Caki2 (cell line): ENCODE data around the gene PTPRF. TPM values are rescaled to one million over a fixed set of nuclear protein-coding genes. Genes with fewer than 3 reads are reported as not detected.

Source experiments
- DNase-seq: peaks from one replicate; pipeline ENCODE4 v3.0.0-alpha.2; 2015; ENCODE audit warnings: low read depth
- in situ Hi-C: cut with HindIII; loops from 2 replicates; pipeline ENCODE4 v1.10.0; 2016; ENCODE audit warnings: low sequenced_read_pairs, low pct_unique_long_range_greater_than_20kb, mixed read lengths
- total RNA-seq: library from RNA; depleted of rRNA; stranded (reverse); fragments of >200 nt; shearing (Covaris generic); gene quantifications from 2 replicates; pipeline ENCODE4 v1.2.3, GENCODE V29; 2014; ENCODE audit warnings: low replicate concordance

PTPRF gene
- total RNA-seq, 1 experiment from 2014 or later: 74.1 TPM

GRCh38 chr1:43510621-43511020 lies 20.1 kb upstream of the PTPRF start:
- no peak for DNase-seq
- in situ Hi-C loops: no loop called here

DNA sequence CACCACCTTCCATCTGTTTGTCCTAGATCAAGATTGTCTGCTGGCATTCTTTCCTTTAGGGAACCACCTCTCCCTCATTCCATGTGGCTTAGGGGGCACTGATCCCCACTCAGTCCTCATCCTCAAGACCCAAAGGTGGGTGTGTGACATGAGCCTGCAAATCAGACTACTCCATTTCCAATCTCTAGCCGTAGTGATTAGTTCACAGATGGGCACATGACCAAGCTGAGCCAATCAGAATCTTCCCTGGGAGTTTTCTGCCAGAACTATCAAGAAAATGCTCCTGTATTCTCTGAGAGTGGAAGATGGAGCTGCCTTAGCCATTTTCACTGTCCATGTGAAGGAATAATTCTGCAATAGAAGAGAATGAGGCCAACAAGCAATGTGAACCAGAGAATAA lies 19.3 kb upstream of the PTPRF start:
- in situ Hi-C loops: no loop called here

DNA sequence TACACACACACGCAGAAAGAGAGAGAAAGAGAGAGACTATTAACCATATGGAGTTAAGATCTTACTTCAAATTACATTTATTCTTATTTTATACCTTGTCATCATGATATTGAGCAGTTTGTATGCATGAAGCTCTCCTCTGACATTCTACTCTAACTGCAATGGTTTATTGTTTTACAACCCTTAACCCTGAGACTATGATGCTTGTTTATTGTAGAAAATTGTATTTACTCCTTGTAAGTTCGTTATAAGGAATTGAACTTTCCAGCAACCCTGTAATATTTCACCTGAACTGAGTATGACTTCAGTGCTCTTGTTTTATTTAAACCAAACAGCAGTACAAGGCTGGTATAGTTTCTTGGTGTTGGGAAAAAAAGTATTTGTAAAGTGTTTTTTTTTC lies 18.6 kb upstream of the PTPRF start:
- no peak for DNase-seq
- in situ Hi-C loops: no loop called here

More for the DNA sequence above, 19.3 kb upstream of the PTPRF start:
- no peak for DNase-seq

- in situ Hi-C loops: no loop called here
- DNase-seq: no peak
Observed at GRCh38 chr1:43512681-43513080, 18.0 kb upstream of the PTPRF start.

DNA sequence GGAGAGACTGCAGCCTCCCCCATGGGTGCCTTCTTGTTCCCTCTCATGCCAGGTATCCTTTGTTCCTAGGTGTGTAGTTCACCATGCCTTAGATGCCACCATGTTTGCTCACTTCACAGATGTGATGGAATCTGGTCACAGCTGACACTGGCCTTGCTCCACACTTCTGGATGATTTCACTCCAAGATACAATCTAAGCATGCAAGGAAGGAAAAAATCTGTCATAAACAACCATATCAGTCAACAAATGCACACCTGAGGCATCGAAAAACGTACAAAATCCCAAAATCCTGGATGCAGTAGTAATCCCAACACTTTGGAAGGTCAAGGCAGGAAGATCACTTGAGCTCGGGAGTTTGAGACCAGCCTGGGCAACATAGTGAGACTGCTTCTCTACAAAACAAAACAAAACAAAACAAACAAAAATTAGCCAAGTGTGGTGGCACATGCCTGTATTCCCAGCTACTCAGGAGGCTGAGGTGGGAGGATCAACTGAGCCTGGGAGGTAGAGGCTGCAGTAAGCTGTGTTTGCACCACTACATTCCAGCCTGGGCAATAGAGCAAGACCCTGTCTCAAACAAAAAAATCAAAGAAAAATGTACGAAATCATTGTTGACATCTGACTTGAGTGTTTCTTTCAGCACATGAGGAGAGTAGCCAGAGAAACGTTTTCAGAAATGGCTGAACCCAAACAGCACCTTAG lies 17.1 kb upstream of the PTPRF start:
- no peak for DNase-seq
- in situ Hi-C loops: no loop called here

DNA sequence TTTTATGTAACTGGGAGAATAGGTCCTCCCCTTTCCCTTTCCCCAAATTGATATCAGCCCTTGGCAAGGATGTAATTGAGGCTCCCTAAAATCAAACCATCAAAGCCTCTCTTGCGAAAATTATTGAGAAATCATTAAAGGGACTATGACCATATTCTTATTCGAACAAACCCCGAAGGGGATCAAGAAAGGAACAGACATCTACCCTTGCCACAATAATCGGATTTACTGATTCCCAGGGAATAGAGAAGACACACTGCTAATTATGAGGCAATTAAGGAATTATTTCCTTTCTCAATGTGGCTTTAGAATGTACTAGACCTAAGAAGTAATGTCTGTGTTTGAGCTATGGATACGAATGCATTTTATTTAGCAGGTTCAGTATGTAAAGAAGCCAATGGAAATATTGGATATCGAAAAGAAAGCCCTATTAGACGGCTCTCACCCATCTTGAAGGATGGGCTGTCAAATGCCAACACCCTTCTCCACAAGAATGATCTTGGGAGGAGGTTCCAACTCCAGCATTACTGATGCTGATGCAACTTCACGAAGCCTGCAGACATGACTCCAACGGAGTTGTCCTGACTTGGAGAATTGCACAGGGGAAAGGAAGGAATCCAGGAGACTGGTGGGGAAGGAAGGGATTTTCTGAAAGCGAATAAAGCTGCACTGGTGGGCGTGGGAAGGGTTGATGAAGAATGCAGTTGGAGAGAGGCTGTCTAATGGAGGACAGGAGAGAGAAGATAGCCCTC lies 11.6 kb upstream of the PTPRF start:
- no peak for DNase-seq
- in situ Hi-C loops: no loop called here

DNA sequence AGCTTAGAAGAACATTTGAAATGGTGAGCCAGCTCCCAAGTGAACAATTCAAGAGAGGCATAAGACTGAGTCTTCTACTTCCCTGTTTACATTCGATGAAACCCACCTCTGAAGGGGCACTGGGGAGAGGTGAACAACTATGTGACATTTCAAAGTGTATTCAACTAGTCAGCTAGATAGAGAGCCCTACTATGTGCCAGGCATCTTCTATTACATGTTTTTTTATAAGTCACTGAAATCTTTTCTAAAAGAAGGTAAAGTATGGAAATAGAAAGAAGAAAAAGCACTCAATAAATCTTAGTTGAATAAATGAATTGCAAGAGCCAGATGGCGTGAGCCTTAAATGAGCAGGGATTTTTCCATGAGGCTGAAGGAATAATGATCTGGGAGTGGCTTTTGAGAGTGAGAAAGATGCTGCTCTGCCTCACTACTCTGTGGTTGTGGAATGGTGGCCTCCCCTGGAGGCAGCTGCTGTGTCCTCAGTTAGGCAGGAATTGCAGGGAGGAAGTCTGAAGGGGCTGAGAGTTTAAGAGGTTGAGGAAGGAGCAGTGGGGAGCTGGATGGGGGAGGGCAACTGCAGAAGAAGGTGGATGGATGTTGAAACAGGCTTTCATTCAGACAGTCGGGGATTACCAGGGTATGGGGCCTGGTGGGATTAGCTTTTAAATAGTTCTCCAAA lies 10.4 kb upstream of the PTPRF start:
- in situ Hi-C loops: no loop called here

DNA sequence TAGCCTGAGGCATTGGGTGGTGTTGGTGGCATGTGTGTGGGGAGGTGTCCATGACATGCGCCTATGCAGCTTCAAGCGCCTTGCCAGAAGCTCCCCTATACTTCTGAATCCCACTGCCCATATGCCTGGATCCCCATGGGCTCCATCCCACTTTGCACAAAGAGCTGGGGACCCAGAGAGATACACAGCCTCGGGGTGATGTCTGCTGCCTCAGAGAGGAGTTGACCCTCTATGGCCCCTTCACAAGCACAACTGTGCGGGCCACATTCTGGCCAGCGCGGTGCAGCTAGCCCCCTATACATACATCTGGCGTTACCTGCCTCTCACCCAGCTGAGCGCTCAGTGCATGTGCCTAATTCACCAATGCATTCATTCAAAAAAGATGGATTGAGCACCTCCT lies 9.6 kb upstream of the PTPRF start:
- in situ Hi-C loops: no loop called here
- no peak for DNase-seq

More for the DNA sequence above, 10.4 kb upstream of the PTPRF start:
- DNase-seq: no peak

DNA sequence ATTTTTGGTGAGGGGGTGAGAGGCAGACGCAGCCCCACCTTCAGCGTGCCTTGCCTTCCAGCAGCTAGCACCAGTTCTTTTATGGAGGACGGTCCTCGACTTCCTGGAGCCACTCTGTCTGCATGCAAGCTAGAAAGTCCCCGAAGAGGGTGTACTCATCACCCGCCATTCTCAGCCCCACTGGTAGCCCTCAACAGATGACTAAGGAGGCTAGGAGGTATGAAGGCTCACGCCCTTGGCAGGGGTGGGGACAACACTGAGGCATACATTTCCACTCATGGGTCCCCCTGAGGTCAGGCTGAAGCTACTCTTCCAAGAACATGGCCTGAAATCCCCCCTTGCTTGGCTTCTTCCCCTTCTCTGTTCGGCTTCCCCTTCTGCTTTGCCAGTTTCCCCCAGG lies 8.9 kb upstream of the PTPRF start:
- in situ Hi-C loops: no loop called here
- no peak for DNase-seq

DNA sequence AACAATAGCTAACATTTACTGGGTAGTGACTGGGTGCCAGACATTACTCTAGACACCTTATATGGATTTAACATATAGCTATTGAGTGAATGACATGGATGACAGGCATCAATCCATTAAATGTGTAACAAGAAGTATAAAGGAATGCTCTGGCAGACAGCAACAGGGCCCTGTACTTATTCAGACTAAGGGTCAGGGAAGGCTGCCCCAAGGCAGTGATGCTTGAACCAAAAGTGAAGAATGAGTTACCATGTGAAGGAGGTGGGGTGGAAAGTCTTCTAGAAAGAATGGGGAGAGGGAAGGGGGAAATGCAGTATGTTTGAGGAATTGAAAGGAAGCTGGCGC lies 8.3 kb upstream of the PTPRF start:
- DNase-seq: no peak
- in situ Hi-C loops: no loop called here

GRCh38 chr1:43522776-43523480 lies 7.8 kb upstream of the PTPRF start:
- peak; percentile 80 for DNase-seq
- in situ Hi-C loops: no loop called here

GRCh38 chr1:43524804-43525203 lies 5.9 kb upstream of the PTPRF start:
- DNase-seq: no peak
- in situ Hi-C loops: no loop called here

- in situ Hi-C loops: no loop called here
- DNase-seq: peak; percentile 27
Observed at GRCh38 chr1:43526002-43526401, 4.7 kb upstream of the PTPRF start.

DNA sequence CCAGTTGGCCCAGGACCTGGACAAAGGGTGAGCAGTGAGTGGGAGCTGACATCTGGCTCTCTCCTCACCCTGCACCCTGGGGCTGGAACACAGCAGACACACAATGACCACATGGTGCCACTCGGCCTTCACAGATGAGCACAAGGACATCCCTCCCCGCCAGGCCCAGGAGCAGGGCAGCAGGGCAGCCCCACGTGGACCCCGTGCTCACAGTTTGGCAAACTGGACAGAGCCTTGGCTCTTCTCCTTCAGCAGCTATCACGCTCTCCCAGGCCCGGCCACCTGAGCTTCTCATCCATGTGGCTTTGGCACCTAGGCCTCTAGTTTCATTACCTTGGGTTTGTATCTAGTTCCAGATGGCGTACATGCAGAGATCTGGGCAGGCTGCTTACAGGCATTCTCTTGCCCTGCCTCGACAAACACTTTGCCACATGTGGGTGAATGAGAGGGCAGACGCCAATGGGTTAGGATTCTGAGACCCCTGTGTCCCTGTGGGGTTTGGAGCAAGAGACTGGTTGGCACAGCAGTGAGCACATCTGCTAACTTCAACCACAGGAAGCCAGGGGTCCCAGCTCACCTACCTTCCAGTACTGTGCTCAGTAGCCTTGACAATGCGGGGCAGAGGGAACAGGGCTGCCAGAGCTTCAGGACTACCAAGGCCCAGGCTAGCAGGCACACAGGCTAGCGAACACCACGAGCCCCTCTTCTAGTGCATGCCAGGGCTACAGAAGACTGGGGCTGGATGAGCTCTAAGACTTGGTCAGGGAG lies 3.4 kb upstream of the PTPRF start:
- in situ Hi-C loops: no loop called here

GRCh38 chr1:43529206-43529731 lies 1.4 kb upstream of the PTPRF start:
- peak; percentile 62 for DNase-seq
- in situ Hi-C loops: no loop called here

More for the DNA sequence above, 3.4 kb upstream of the PTPRF start:
- no peak for DNase-seq

GRCh38 chr1:43531107-43531905 lies 623 bp downstream of the PTPRF start:
- in situ Hi-C loops: no loop called here

DNA sequence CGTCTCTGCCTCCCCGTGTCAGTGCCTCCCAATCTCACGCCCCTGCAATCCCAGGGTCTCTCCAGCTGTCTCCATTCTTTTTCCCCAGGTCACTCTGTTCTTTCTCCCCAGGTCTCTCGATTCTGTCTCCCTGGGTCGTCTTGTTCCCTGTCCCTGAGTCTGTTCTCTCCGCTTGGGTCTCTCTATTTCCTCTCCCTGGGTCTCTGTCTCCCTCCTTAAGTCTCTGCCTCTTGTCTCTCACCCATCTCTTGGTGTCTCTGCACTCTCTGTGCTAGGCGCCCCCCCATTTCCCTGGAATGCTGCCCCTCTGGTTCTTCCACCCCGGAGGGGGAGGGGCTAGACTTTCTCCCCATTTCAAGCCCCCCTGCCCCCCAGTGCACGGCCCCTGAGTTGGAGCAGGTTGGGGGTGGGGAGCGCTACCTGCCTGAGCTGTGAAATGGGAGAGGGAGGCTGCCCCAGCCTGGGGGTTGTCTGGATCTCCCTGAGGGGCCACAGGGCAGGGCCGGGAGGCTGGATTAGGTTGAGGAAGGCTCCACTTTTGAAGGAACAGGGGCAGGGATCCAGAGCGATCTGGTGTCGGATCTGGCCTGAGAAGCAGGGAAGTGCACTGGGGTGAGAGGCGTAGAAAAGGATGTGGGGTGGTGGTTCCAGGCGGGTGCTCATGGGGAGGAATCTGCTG lies 1.4 kb downstream of the PTPRF start:
- in situ Hi-C loops: no loop called here
- DNase-seq: no peak

More at GRCh38 chr1:43531107-43531905, 623 bp downstream of the PTPRF start:
- no peak for DNase-seq
